Spleen (tissue), 11 donors: ENCODE data around the gene MRPS22. TPM values are rescaled to one million over a fixed set of nuclear protein-coding genes. Genes with fewer than 3 reads are reported as not detected.

Experiments
- DNase-seq: peaks from one replicate; pipeline ENCODE4 v3.0.0-alpha.2; 2020
- H3K27ac ChIP-seq, 8 donors: fragments of 200-600 bp; sonication (generic) in 7 of 8; 1 replicate in 4 of 8; 2 replicates in 4 of 8; pipeline versions ENCODE4 v1.5.0 to v1.8.0; 2016 to 2021; ENCODE audit warnings: inconsistent platforms in 4 of 8, mild to moderate bottlenecking in 4 of 8, moderate library complexity in 1 of 8
- H3K27me3 ChIP-seq, 7 donors: fragments of 200-600 bp; sonication (generic) in 6 of 7; replicated peaks in 1 of 7; 1 replicate in 4 of 7; 2 replicates in 3 of 7; pipeline versions ENCODE4 v1.5.0 to v1.8.0; 2016 to 2021; ENCODE audit warnings: inconsistent platforms in 3 of 7, mild to moderate bottlenecking in 1 of 7
- H3K36me3 ChIP-seq, 6 donors: fragments of 200-600 bp; sonication (generic) in 5 of 6; 1 replicate in 4 of 6; 2 replicates in 2 of 6; pipeline versions ENCODE4 v1.5.0 to v1.8.0; 2016 to 2021; ENCODE audit warnings: inconsistent platforms in 2 of 6
- H3K4me1 ChIP-seq, 6 donors: fragments of 200-600 bp; sonication (generic) in 5 of 6; 1 replicate in 3 of 6; 2 replicates in 3 of 6; pipeline versions ENCODE4 v1.5.0 to v1.8.0; 2016 to 2021; ENCODE audit warnings: inconsistent platforms in 3 of 6
- H3K4me3 ChIP-seq, 8 donors: fragments of 200-600 bp; sonication (generic) in 7 of 8; 1 replicate in 4 of 8; 2 replicates in 4 of 8; pipeline versions ENCODE4 v1.5.0 to v1.8.0; 2016 to 2021; ENCODE audit warnings: inconsistent platforms in 4 of 8, mild to moderate bottlenecking in 4 of 8, moderate library complexity in 2 of 8
- H3K9me3 ChIP-seq, 8 donors: fragments of 200-600 bp; sonication (generic) in 7 of 8; 1 replicate in 4 of 8; 2 replicates in 4 of 8; pipeline versions ENCODE4 v1.5.0 to v1.8.0; 2016 to 2021; ENCODE audit warnings: inconsistent platforms in 4 of 8
- CTCF ChIP-seq, 11 experiments: fragments of 200-600 bp in 7 of 11; fragments of 450-650 bp in 4 of 11; sonication (generic) in 4 of 11; IDR thresholded peaks in 8 of 11; conservative IDR thresholded peaks in 3 of 11; 1 replicate in 7 of 11; 2 replicates in 4 of 11; pipeline versions ENCODE4 v1.4.0 to v1.8.0; 2016 to 2021; ENCODE audit warnings: antibody characterized with exemption in 11 of 11, inconsistent platforms in 4 of 11, mild to moderate bottlenecking in 1 of 11
- POLR2A ChIP-seq, 3 donors: fragments of 450-650 bp; IDR thresholded peaks; one replicate each; pipeline ENCODE4 v1.5.1; 2017; ENCODE audit warnings: antibody characterized with exemption in 3 of 3, mild to moderate bottlenecking in 1 of 3
- POLR2AphosphoS5 ChIP-seq, 3 donors: sonication (generic); formaldehyde crosslinking; IDR thresholded peaks; one replicate each; pipeline ENCODE4 v1.5.1; 2017; ENCODE audit warnings: antibody characterized with exemption in 3 of 3
- WGBS, 5 donors: extraction: QIAGEN DNeasy Blood & Tissue Kit in 3 of 5; methylation state at CpG; one replicate each; pipeline versions ENCODE4 v1.1.5 to v1.1.7; 2013 to 2018; 5-methylcytosine and 5-hydroxymethylcytosine counted together
- intact Hi-C: fragments of 100-400 bp; cut with DNase I; formaldehyde crosslinking; loops from one replicate; pipeline ENCODE4 v1.15.0; 2023; ENCODE audit warnings: low total_unique reads
- polyA plus RNA-seq, 3 donors: library from polyadenylated mRNA; stranded (reverse); fragments of 200-250 nt; gene quantifications; one replicate each; pipeline ENCODE4 v1.2.1, GENCODE V29; 2013
- total RNA-seq, 7 donors: library from RNA; depleted of rRNA in 3 of 7; stranded (reverse); fragments of >200 nt in 3 of 7; fragmentation: NEBNext Ultra II Directional in 4 of 7; extraction: Animal tissue kit (Norgen Biotek cat#: 25700) in 4 of 7; gene quantifications; one replicate each; pipeline versions ENCODE4 v1.1.0 to v1.2.1, GENCODE V29; 2016 to 2021
- donor health status: healthy with polysubstance abuse.
- donor health status: DM: no; HTN: no; CAD: no; lungs with moderate emphysema.
- donor health status: DM: no; HTN: no; CAD: no.
- donor health status: Bipolar disorder and iron deficiency.
- donor health status: healthy.
- donor health status: DM: no; HTN: no; CAD: no.
- donor health status: DM: yes; HTN: yes; CAD: no.

MRPS22 gene
- total and polyA plus RNA-seq, 10 donors = 24.8 to 53.2 (median 30.9) TPM

- Histone ChIP-seq H3K4me1 (peaks cover 0 to 18% (median 0%) of the 10 kb centered on the region in 6 donors), H3K27me3 (no peaks in the 10 kb centered on the region), H3K4me3 (no peak overlapping the region), H3K9me3 (no peaks in the 10 kb centered on the region), H3K27ac (no peak overlapping the region), H3K36me3 (peaks cover 3 to 100% (median 98%) of the 10 kb centered on the region in 6 donors)
- TF ChIP-seq CTCF (IDR thresholded peaks at IDR 0.05 in 8 of 11, conservative IDR thresholded peaks at IDR 0.05 in 3 of 11) (no peak), POLR2AphosphoS5 (IDR thresholded peaks at IDR 0.05) (no peak), POLR2A (IDR thresholded peaks at IDR 0.05) (no peak)
- no peak for DNase-seq
- 84 to 93% (median 89%) methylated on average over 1 of the region's 1 CpG for WGBS, 5 donors
- intact Hi-C loops = no loop called here
Measured at GRCh38 chr3:139364549-139364948, 20.7 kb downstream of the MRPS22 start.

- intact Hi-C loops = no loop called here
- Histone ChIP-seq H3K9me3 (no peaks in the 10 kb centered on the region), H3K4me1 (peaks cover 0 to 9% (median 0%) of the 10 kb centered on the region in 6 donors), H3K27me3 (no peaks in the 10 kb centered on the region), H3K36me3 (peaks cover 6 to 100% (median 97%) of the 10 kb centered on the region in 6 donors), H3K4me3 (no peak overlapping the region), H3K27ac (no peak overlapping the region)
- 70 to 99% (median 95%) methylated on average over 2 of the region's 2 CpGs for WGBS, 5 donors
- TF ChIP-seq POLR2A (IDR thresholded peaks at IDR 0.05) = no peak
- no peak for TF ChIP-seq POLR2AphosphoS5 (IDR thresholded peaks at IDR 0.05)
- TF ChIP-seq CTCF (IDR thresholded peaks at IDR 0.05 in 8 of 11, conservative IDR thresholded peaks at IDR 0.05 in 3 of 11) = no peak
- DNase-seq = no peak
Measured at GRCh38 chr3:139374099-139374498, 30.3 kb downstream of the MRPS22 start.

GRCh38 chr3:139377378-139377777, 33.6 kb downstream of the MRPS22 start:
- DNase-seq = no peak
- H3K36me3 ChIP-seq = peaks cover 5 to 100% (median 90%) of the 10 kb centered on the region in 6 donors
- H3K27ac ChIP-seq = no peak overlapping the region
- no peaks in the 10 kb centered on the region for H3K27me3 ChIP-seq
- WGBS, 5 donors = 94 to 98% (median 96%) methylated on average over 3 of the region's 3 CpGs
- H3K4me3 ChIP-seq = no peak overlapping the region
- H3K4me1 ChIP-seq = peaks cover 0 to 20% (median 0%) of the 10 kb centered on the region in 6 donors
- intact Hi-C loops = no loop called here
- H3K9me3 ChIP-seq = no peaks in the 10 kb centered on the region
- TF ChIP-seq CTCF (IDR thresholded peaks at IDR 0.05 in 8 of 11, conservative IDR thresholded peaks at IDR 0.05 in 3 of 11) (no peak), POLR2A (IDR thresholded peaks at IDR 0.05) (no peak), POLR2AphosphoS5 (IDR thresholded peaks at IDR 0.05) (no peak)

GRCh38 chr3:139378587-139379241, 34.9 kb downstream of the MRPS22 start:
- DNase-seq = no peak
- Histone ChIP-seq H3K27ac (no peak overlapping the region), H3K27me3 (no peaks in the 10 kb centered on the region), H3K9me3 (no peaks in the 10 kb centered on the region), H3K36me3 (peaks cover 3 to 99% (median 87%) of the 10 kb centered on the region in 6 donors), H3K4me3 (no peak overlapping the region), H3K4me1 (peaks cover 0 to 33% (median 3%) of the 10 kb centered on the region in 6 donors)
- 94 to 97% (median 95%) methylated on average over 3 of the region's 3 CpGs for WGBS, 5 donors
- TF ChIP-seq POLR2A (IDR thresholded peaks at IDR 0.05) (no peak), POLR2AphosphoS5 (IDR thresholded peaks at IDR 0.05) (no peak), CTCF (IDR thresholded peaks at IDR 0.05 in 8 of 11, conservative IDR thresholded peaks at IDR 0.05 in 3 of 11) (no peak)
- intact Hi-C loops = no loop called here
